Stimulated activated CD4-positive, alpha-beta T cell treated with anti-CD3 and anti-CD28 coated beads, TNF-alpha, amount 100 ng/mL, for 24 hours (primary cell): ENCODE results near the gene ABLIM3.

ENCODE experiments used
- DNase-seq, 3 experiments: peaks; one replicate each; pipeline ENCODE4 v3.0.0-alpha.2; 2020; ENCODE audit warnings: low read depth in 3 of 3

The ABLIM3 gene

DNA sequence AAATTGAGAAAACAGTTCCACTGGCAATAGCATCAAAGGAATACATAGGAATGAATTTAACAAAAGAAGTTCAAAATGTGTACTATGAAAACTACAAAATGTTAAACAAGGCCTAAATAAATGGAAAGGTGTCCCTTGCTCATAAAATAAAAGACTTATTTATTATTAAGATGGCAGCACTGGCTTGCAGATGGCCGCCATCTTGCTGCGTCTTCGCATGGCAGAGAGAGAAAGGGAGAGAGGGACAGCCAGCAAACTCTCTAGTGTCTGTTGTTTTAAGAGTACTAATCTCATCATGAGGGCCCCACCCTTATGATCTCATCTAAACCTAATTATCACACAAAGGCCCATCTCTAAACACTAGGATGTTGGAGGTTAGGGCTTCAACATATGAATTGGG, 47.1 kb downstream of the ABLIM3 start:
- no peak for DNase-seq

DNA sequence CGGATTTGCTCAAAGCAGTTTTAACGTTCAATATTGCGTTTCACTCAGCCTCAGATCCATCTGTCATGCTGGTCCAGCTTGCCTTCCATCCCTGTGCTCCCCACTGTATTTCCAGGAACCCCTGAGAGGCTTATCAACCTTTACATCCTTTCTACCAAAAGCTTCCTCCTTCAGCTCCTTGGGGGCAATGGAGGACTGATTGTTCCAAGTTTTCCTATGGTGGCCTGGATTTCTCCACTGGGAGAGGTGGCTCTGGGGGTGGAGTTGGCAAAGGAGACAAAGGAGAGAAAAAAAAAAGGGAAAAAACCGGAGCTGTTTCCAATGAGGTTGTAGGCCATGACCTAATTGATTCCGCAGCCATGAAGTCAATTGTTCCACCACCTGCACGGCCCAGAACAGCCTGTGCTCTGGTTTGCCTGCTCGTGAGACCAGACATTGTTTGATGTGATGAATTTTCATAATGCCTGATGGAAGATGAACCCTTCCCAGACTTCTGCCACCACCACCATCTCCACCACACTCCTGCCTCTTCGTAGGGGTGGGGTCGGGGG, 54.1 kb downstream of the ABLIM3 start:
- DNase-seq = no peak

DNA sequence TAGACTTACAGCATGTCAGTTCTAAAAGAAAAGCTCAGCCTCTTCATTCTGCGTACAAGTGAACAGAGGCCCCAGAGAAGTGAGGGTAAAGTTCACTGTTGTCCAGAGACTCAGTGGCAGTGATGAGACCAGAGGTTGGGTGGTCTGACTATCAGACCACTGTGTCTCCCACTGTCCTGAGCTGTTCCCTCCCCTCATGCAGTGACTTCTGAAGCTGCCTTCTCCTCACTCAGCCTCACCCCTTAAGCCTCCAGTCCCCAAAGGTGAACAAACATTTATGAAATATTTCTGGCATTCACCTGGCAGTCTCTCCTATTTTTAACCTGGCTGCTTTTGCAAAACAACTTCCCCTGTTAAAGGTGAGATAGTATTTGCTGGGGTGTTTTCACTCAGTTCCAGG, 54.7 kb downstream of the ABLIM3 start:
- DNase-seq = no peak

DNA sequence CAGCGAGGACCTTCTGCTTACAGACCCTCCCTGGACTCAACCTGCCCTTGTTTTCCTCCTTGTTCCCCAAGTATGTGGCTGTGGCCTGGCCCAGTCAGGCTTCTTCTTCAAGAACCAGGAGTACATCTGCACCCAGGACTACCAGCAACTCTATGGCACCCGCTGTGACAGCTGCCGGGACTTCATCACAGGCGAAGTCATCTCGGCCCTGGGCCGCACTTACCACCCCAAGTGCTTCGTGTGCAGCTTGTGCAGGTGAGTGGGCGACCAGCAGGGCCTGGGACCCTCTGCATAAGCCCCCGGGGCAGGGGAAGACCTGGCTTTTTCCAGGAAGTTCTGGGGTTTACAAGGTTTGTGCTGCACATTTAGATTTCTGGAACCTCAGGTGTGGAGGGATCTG, 56.9 kb downstream of the ABLIM3 start:
- no peak for DNase-seq

DNA sequence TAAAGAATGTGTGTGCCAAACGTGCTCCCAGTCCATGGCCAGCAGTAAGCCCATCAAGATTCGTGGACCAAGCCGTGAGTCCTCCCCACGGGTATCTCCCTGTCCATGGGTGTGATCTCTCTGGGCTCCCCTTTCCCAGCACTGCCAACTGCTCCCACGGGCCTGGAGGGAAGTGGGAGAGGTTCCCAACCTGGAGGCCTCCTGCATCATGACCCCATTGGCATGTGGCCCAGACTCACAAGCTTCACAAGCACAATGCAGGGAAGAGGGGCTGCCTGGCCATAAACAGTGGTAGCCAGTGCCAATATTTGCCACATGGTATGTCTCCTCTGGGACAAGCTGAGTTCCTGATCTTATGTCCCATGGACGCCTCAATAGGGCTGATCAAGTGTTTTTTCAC, 59.1 kb downstream of the ABLIM3 start:
- no peak for DNase-seq

DNA sequence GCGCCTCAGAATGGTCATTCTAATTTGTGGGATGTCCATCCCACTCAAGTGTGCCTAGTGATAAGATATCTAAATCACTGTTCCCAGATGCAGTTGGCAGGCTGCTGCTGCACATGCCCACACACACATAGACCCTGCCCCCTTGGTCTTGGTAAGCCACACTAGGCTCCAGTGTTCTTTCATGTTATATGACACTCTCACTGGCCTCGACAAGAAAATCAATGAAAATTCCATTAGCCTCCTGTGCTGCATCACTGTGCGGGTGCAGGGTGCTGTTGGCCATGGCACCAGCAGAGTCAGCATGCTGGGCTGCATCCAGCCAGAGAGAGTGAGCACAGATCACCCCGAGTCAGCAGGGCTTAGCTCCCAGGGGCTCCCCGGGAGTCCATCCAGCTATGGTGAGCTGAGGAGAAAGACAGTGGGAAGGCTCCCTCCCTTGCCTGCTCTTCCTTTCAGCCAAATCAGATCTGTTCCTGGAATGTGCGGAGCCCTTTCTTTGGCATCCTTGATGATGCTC, 59.9 kb downstream of the ABLIM3 start:
- no peak for DNase-seq

DNA sequence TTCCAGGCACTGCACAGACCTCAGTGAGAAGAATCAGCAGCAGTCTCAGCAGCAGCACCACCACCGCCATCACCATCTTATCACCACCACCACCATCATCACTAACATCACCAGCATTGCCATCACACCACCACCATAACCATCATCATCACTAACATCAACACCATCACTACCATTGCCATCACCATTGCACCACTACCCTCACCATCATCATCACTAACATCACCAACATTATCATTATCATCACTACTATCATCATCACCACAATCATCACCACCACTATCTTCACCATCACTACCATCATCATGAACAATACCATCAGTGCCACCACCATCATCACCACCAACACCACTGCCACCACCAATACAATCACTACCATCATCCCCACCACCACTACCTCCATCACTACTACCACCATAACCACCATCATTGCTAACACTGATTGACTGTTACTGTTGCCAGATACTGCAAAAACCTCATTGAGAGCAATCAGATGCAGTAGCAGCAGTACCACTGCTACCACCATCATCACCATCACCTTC, 61.7 kb downstream of the ABLIM3 start:
- no peak for DNase-seq

DNA sequence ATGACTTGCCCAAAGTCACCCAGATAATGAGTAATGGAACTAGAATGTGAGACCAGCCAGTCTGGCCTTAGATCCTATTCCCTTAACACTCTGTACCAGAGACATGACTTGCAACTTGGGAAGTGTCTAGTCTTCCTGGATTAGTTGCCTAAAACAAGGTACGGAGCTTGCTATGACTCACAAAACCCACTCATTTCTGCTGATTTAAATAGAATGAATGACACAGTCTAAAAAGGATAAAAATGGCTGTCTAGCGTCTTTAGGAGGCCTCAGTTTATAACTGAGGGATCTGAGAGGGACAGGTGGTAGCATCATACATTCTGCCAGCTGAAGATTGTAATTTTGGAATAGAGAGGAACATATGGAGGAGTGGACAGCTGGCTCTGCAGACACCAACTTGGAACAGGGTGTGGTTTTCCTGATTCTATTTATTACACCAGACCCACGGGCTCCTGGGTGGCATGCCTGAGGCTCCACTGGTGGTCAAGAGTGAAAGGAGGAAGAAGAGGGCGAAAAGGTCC, 62.7 kb downstream of the ABLIM3 start:
- DNase-seq = no peak

DNA sequence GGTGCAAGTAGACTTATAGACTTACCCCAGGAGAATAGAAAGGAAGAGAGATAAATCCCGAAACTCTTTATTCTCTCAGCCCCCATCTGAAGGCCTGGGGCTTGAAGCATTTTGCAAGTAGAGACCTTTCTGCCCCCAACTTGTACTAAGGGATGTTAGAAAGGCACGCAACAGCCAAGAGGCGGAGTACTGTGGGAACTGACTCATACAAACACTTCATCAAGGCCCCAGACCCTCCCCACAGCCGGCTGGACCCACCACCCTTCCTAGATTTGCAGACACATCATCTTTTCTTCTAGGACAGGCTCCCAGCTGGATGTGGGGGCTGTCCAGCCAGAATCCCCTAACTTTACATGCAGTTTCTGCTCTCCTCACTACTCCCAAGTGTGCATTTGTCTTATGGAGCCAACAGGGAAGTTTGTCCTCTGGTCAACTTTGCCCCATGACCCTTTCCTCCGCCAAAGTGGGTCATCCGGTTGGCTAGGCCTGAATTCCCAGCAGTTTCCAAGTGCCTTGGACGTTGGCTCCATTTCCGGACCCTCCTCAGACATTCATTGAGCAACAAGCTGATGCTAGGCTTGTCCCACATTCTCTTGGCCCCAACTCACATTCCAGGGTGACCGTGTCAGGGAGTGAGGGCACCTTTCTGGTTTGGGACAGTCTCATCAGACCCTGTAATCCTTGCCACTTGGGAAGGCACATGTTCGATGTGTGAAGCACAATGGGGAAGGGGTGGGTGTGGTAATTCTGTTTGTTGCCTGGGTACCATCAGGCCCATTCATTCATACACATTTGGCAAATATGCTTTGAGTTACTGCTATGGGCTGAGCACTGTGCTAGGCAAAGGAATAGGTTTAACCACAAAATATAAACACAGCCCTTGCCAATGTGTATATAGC, 64.6 kb downstream of the ABLIM3 start:
- DNase-seq = no peak

DNA sequence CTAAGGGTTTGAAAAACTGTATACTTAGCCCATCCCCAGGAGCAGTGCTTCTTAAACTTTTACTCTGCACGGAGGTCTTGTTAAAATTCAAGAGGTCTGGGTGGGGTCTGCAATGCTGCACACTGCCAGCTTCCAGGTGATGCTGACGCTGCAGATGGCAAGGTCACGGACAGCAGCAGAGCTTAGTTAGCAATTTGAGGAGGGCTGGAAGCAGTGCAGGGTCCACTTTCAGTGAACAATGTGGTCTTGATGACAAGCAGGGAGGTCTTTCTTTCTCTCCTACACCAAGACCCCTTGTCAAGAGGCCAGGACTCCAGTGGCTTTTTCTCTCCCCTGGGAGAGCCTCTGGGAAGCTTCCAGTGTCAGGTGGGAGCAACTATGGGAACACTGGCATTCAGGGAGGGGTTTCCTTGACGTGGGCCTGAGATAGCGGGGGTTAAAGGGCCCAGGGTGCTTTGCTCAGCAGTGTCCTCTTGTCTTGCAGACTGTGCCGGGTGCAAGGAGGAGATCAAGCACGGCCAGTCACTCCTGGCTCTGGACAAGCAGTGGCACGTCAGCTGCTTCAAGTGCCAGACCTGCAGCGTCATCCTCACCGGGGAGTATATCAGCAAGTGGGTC, 65.3 kb downstream of the ABLIM3 start:
- DNase-seq = no peak

DNA sequence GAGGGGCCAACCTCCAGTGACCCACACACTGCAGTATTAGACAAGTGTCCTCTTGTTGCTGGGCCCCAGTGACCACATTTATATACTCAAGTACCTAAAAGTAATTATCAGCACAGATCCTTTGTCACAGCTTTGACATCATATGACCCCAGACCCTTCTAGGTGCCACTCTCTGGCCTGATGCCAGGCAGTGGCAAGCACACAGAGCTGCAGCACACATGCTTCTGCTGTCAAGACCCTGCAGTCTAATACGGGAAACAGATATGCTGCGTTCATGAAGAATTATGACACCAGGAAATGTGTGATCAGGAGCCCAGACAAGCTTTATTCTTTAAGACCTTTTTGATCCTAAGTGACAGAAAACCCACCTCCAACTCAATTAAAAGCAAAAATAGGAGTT, 66.5 kb downstream of the ABLIM3 start:
- DNase-seq = no peak

DNA sequence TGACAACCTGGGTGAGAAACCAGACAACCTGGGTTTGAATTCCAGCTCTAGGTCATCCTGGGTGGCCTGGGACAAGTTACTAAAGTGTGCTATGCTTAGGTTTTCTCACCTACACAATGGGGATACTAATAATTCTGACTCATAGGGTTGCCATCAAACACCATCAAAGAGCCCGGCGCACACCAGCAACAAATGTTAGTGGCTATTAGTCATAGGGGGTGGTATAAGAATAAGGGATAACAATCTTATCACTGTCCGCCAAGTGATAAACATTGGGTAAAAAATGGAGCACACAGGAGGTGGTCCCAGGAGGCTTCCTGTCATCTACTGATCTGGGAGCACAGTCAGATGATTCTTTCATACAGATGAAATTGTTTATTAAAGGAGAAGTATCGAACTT, 68.9 kb downstream of the ABLIM3 start:
- no peak for DNase-seq

DNA sequence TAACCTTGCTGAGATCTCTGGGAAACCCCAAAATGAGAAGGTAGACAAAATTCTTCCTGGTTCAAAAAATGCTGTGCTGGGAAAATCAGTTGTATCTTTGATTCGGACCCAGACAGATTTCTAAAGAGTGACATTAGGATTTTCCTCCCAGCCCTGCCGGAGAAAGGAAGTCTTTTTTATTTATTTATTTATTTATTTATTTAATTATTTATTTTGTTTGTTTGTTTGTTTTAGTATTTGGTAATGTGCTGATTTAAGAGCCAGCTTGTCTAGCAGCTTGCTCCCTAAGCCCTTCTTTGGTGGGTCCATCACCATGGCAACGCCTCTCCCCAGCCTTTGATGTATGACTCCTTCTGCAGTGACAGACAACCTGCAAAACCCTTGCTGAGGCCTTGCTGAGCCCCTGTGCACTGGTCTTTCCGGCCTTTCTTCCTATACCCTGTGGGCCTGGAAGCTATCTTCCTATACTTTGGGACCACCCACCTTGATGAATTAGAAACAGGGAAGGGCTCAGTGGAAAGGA, 69.7 kb downstream of the ABLIM3 start:
- no peak for DNase-seq

DNA sequence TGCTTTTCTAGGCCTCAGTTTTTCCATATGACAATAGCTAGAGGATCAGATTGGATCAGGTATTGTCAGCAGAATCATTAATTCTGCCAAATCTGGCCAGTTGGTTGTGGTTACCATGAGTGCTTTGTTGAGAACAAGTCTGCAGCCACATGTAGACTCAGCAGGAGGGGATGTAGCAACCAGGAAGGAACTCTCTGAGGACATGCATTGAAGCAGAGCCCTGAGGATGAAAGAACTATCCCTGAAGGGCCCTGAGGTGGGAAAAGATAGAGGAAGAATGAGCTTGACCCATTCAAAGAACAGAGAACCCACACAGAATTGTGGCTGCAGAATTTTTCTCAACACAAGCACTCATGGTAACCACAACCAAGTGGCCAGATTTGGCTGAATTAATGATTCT, 70.3 kb downstream of the ABLIM3 start:
- DNase-seq = no peak

DNA sequence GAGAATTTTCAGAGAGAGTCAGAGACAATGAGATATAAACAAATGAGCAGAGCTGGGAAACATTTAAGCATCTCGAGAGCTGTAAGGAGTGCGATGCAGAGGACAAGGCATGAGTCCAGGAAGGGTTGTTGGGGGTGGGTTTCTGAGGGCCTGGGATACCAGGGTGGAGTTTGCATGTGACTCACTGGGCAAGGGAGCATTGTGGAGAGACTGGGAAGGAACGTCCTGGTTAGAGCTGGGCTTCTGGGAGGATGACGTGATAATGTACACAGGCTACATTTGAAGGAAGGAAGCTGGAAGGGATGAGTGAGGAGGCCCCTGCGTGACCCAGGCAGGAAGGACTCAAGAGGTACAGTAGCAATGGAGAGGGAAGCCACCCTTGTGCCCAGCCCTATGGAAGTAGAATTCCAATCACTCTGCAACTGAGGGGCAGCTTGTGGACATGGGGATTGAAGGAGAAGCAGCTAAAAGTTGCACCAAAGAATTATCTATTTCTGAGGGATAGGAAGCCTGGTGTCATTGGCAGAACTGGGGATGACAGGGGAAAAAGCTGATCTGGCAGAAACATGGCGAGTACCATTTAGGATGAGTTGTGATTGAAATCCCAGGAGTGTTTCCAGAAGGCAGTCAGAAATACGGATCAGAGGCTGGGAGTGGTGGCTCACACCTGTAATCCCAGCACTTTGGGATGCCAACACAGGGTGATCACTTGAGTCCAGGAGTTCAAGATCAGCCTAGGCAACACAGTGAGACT, 71.1 kb downstream of the ABLIM3 start:
- DNase-seq = no peak

DNA sequence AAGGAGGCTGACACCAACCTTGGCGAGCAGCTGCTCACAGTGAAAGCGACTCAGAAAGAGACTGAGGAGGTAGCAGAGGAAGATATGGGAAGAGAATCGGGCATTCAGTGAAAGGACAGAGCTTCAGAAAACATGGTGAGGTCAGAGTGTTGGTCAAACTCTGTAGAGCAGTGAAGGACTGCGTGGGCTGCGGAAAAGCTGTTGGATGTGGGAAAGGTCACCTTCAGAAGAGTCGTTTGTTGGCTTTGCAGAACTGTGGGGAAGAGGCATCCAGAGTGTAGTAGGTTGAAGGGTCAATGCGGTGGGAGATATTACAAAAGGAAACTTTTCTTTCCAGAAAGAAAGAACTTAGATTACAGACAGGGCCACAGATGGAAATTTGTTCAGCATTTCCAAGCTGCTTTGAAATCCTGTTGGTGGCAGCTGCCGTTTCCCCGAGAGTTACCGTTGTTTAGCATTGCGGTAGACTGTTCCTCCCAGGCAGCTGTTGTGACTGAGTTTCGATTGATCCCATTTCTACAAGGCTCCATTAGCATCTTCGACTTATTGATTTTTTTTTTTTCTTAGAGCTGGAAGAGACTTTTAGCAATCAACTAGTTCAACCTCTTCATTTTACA, 72.1 kb downstream of the ABLIM3 start:
- DNase-seq = no peak

DNA sequence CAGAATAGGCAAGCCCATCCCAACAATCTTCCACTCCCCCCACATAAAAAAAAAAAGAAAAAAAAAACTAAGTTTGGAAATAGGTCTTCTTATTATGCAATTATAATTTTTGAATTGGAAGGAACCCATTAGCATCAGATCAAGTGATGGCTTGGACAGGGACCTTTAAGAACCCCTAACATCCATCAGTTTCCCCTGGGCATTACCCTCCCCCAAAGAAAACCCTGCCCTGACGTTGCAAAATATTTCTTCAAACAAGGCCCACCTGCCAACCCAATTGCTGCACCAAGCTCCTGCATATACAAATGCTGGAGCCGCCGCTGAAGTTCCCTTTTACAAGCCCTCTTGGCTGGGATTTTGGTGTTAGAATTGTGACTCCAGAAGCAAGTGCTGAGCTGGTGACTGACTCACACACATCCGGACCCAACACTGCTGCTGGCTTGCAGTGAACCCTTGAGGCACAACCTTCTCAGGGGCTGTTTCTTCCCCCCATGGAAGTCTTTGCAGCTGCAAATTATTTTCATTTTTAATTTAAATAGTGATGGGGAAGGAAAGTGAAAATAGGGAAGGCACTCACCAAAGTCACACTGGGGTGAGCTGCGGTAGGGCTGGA, 74.3 kb downstream of the ABLIM3 start:
- no peak for DNase-seq

DNA sequence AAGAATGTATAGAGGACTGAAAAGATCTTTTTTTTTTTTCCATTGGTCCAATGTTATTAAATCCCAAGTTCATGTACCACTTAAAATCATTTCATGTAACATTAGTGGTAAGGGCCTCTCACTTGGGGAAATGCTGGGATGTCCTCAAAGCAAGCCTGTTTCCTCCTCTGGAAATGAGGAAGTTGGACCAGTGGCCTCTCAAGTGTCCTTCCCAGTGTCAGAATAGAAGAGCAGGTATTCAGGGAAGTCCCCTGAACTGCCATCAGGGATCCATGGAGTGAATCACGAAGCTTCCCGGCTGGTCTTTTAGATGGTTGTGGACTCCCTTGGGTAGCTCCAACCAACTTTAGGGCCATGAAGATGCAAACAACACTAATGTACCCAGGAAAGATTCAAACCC, 75.2 kb downstream of the ABLIM3 start:
- no peak for DNase-seq

DNA sequence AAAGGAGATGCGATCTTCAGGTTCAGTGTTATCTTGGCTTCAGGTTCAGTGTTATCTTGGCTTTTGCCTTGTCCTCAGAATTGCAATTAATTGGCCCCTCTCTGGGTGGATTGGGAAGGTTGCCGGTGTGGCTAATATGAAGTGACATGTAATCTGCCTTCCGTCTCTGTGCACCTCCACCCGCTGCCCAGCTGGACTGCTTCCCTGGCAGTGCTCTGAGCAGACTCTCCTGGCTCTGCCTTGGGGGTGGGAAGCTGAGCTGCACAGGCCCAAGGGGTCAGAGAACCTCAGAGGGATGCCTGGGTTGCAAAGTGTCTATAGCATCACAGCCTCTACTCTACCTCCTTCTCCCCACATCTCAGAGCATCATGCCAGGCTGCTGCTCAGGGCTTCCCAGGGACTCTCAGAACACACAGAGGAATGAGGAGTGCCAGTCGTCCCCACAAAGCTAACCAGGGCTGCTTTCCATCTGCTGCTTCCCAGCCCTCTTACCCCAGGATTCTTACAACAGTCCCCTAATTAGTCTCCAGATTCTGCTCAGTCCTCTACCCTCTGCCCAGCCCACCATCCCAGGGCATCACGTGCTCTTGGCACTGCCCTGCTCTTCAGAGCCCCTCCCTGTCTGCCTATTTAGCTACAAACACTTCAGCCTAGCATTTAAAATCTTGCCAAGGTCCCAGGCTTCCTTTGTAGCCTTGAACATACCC, 76.0 kb downstream of the ABLIM3 start:
- no peak for DNase-seq

DNA sequence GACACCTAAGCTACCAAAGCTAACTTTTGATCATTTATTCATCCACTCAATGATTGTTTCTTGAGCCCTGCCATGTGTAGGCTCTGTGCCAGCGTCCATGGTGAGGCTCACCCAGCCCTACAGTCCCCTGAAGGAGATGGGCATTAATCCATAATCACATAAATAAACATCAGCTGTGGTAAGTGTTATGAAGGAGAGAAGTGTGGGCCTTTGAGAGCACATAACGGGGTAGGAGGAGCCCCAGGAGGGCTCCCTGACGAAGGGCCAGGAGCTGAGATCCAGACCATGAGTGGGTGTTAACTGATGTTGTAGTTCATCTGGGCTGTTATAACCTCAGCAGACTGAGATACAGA, 76.5 kb downstream of the ABLIM3 start:
- no peak for DNase-seq
